OCI-LY1 (cell line): Measurements from ENCODE around the gene PDS5A.
"Not testable (repeated sequence)": the region's sequence is repeated elsewhere in the genome, so short reads cannot be mapped to it uniquely, and the experiment has no call there.

Experiments
- H2AFZ ChIP-seq: fragments of 200-600 bp; sonication (generic), shearing (Covaris generic); 2 replicates; pipeline ENCODE4 v1.6.0; 2014; ENCODE audit warnings: antibody characterized with exemption, mild to moderate bottlenecking, low read length
- H3F3A ChIP-seq: fragments of 200-600 bp; sonication (generic), shearing (Covaris generic); 2 replicates; pipeline ENCODE4 v1.6.0; 2014; ENCODE audit warnings: mild to moderate bottlenecking, antibody characterized with exemption, low read length, moderate library complexity; ENCODE audit not compliant: insufficient read depth
- H3K27ac ChIP-seq: fragments of 200-600 bp; sonication (generic); 2 replicates; pipeline ENCODE4 v1.5.1; 2014; ENCODE audit warnings: low read length, mixed run types, mild to moderate bottlenecking, low read depth; ENCODE audit not compliant: poor library complexity, severe bottlenecking
- H3K27me3 ChIP-seq: fragments of 200-600 bp; sonication (generic); 2 replicates; pipeline ENCODE4 v1.6.0; 2014; ENCODE audit warnings: antibody characterized with exemption, mild to moderate bottlenecking, low read length, moderate library complexity; ENCODE audit not compliant: insufficient read depth
- H3K36me3 ChIP-seq: fragments of 200-600 bp; sonication (generic); 2 replicates; pipeline ENCODE4 v1.6.1; 2014; ENCODE audit warnings: mild to moderate bottlenecking, antibody characterized with exemption, low read length, moderate library complexity, mixed read lengths; ENCODE audit not compliant: insufficient read depth
- H3K4me1 ChIP-seq: fragments of 200-600 bp; sonication (generic); 2 replicates; pipeline ENCODE4 v1.5.1; 2014; ENCODE audit warnings: mild to moderate bottlenecking, low read length, moderate library complexity; ENCODE audit not compliant: insufficient read depth, severe bottlenecking
- H3K4me2 ChIP-seq: fragments of 200-600 bp; sonication (generic), shearing (Covaris generic); 2 replicates; pipeline ENCODE4 v1.6.1; 2014; ENCODE audit warnings: low read length
- H3K4me3 ChIP-seq: fragments of 200-600 bp; sonication (generic); 2 replicates; pipeline ENCODE4 v1.5.1; 2014; ENCODE audit warnings: low read length, low read depth, mild to moderate bottlenecking, mixed read lengths; ENCODE audit not compliant: poor library complexity, severe bottlenecking
- H3K79me2 ChIP-seq: fragments of 200-600 bp; shearing (Covaris generic); 2 replicates; pipeline ENCODE4 v1.6.1; 2016; ENCODE audit warnings: mixed run types, low read length, mixed read lengths; ENCODE audit not compliant: insufficient read depth
- H3K9ac ChIP-seq: fragments of 200-600 bp; sonication (generic), shearing (Covaris generic); 2 replicates; pipeline ENCODE4 v1.6.1; 2014; ENCODE audit warnings: mild to moderate bottlenecking, low read length, mixed read lengths
- H3K9me2 ChIP-seq: fragments of 200-600 bp; sonication (generic), shearing (Covaris generic); 2 replicates; pipeline ENCODE4 v1.6.1; 2014; ENCODE audit warnings: low read depth, mild to moderate bottlenecking, low read length, mixed read lengths
- H3K9me3 ChIP-seq: fragments of 200-600 bp; shearing (Covaris generic); 2 replicates; pipeline ENCODE4 v1.6.1; 2014; ENCODE audit warnings: low read length, mixed read lengths
- H4K20me1 ChIP-seq: fragments of 200-600 bp; sonication (generic), shearing (Covaris generic); 2 replicates; pipeline ENCODE4 v1.6.0; 2016; ENCODE audit warnings: mild to moderate bottlenecking, low read length; ENCODE audit not compliant: insufficient read depth
- EZH2 ChIP-seq: fragments of 200-600 bp; sonication (generic), shearing (Covaris generic); IDR thresholded peaks from 2 replicates; pipeline ENCODE4 v1.8.0; 2017; ENCODE audit warnings: borderline replicate concordance, mixed run types, mild to moderate bottlenecking, antibody characterized with exemption, low read length, moderate library complexity, mixed read lengths
- TF ChIP-seq, protein P1 (sequence below): fragments of 200-600 bp; sonication (generic), shearing (Covaris generic); IDR thresholded peaks from 2 replicates; pipeline ENCODE4 v1.5.1; 2017; ENCODE audit warnings: mild to moderate bottlenecking, antibody characterized with exemption, low read length, moderate library complexity, mixed read lengths

The PDS5A gene

DNA sequence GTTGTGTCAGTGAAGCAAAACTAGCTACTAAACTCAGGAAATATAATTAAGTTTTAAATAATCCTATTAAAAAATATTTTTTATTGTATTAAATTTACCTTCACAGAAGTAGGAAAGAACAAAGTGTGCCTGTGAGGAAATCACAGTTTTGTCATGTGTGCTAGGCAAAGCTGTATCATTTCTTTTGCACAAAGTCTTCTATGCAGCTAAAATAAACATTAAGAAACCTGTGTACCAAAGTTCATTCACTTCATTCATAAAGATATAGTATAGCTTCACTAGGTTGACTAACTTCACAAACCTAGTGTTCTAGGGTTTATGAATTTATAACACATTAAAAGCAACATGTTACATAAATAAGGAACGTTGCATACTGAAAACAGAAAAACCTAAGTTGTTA lies 131.0 kb downstream of the PDS5A start:
- Histone ChIP-seq H2AFZ (no peak overlapping the region), H3K4me3 (no peak overlapping the region), H3K4me1 (no peaks in the 10 kb centered on the region), H3K79me2 (no peaks in the 10 kb centered on the region), H3K27me3 (no peaks in the 10 kb centered on the region), H3K9me2 (no peaks in the 10 kb centered on the region), H4K20me1 (no peaks in the 10 kb centered on the region), H3K4me2 (no peak overlapping the region), H3K9me3 (no peaks in the 10 kb centered on the region), H3K36me3 (peaks cover 77% of the 10 kb centered on the region), H3F3A (no peaks in the 10 kb centered on the region), H3K27ac (no peak overlapping the region), H3K9ac (no peak overlapping the region)
- TF ChIP-seq, protein P1, sequence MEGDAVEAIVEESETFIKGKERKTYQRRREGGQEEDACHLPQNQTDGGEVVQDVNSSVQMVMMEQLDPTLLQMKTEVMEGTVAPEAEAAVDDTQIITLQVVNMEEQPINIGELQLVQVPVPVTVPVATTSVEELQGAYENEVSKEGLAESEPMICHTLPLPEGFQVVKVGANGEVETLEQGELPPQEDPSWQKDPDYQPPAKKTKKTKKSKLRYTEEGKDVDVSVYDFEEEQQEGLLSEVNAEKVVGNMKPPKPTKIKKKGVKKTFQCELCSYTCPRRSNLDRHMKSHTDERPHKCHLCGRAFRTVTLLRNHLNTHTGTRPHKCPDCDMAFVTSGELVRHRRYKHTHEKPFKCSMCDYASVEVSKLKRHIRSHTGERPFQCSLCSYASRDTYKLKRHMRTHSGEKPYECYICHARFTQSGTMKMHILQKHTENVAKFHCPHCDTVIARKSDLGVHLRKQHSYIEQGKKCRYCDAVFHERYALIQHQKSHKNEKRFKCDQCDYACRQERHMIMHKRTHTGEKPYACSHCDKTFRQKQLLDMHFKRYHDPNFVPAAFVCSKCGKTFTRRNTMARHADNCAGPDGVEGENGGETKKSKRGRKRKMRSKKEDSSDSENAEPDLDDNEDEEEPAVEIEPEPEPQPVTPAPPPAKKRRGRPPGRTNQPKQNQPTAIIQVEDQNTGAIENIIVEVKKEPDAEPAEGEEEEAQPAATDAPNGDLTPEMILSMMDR, result no peak
- no peak for TF ChIP-seq EZH2

DNA sequence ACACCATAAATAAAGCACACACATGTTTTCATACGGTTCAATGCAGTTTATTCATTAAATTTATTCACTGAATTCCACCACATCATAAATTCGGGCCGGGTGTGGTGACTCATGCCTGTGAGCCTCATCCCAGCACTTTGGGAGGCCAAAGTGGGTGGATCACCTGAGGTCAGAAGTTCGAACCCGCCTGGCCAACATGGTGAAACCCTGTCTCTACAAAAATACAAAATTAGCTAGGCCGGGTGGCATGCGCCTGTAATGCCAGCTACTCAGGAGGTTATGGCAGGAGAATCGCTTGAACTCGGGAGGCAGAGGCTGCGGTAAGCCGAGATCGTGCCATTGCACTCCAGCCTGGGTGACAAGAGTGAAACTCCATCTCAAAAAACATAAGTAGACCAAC lies 131.6 kb downstream of the PDS5A start:
- no peak overlapping the region for H2AFZ ChIP-seq
- H3K79me2 ChIP-seq, result no peaks in the 10 kb centered on the region
- no peak overlapping the region for H3K9ac ChIP-seq
- H4K20me1 ChIP-seq, result no peaks in the 10 kb centered on the region
- H3K9me3 ChIP-seq, result no peaks in the 10 kb centered on the region
- H3K27me3 ChIP-seq, result no peaks in the 10 kb centered on the region
- no peaks in the 10 kb centered on the region for H3F3A ChIP-seq
- H3K36me3 ChIP-seq, result peaks cover 77% of the 10 kb centered on the region
- H3K4me2 ChIP-seq, result no peak overlapping the region
- no peak for TF ChIP-seq EZH2
- TF ChIP-seq, protein P1, result no peak
- no peak overlapping the region for H3K27ac ChIP-seq
- H3K9me2 ChIP-seq, result no peaks in the 10 kb centered on the region
- H3K4me3 ChIP-seq, result no peak overlapping the region
- no peaks in the 10 kb centered on the region for H3K4me1 ChIP-seq

DNA sequence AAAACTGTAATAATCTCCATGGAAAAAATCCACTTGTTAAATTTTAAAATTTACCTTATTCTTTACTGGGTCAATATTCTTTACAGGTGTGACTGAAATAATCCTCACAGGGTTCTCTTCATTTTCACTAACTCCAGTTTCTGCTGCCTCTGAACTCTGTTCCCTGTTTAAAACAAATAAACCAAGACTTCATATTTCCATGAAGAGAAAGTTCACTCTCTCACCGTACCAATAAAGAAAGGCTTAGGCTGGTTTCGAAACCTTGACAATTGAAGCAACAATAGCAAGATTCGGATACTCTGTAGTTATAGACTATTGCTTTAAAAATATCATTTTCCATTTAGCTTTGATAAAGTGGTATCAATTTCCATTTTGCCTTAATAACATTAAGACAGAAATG lies 135.8 kb downstream of the PDS5A start:
- Histone ChIP-seq H3K27ac (no peak overlapping the region), H3K4me1 (no peaks in the 10 kb centered on the region), H3K9me2 (no peaks in the 10 kb centered on the region), H3F3A (no peaks in the 10 kb centered on the region), H3K9ac (no peak overlapping the region), H3K4me3 (no peak overlapping the region), H3K4me2 (no peak overlapping the region), H3K36me3 (peaks cover 85% of the 10 kb centered on the region), H3K79me2 (no peaks in the 10 kb centered on the region), H3K9me3 (no peaks in the 10 kb centered on the region), H4K20me1 (no peaks in the 10 kb centered on the region), H2AFZ (no peak overlapping the region), H3K27me3 (no peaks in the 10 kb centered on the region)
- TF ChIP-seq EZH2, result no peak
- TF ChIP-seq, protein P1, result no peak

DNA sequence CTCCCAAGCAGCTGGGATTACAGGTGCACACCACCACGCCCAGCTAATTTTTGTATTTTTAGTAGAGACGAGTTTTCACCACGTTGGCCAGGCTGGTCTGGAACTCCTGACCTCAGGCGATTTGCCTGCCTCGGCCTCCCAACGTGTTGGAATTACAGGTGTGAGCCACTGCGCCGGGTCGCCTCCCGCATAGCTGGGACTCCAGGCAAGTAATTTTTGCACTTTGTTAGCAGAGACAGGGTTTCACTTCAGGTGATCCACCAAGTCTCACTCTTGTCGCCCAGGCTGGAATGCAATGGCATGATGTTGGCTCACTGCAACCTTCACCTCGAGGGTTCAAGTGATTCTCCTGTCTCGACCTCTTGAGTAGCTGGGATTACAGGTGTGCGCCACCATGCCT lies 137.2 kb downstream of the PDS5A start:
- H3K36me3 ChIP-seq, result peaks cover 87% of the 10 kb centered on the region
- not testable (repeated sequence) for H3F3A ChIP-seq, H2AFZ ChIP-seq, H3K9me3 ChIP-seq, H3K79me2 ChIP-seq, H3K9ac ChIP-seq, H3K27ac ChIP-seq, H3K9me2 ChIP-seq, H3K4me2 ChIP-seq, H3K4me3 ChIP-seq, H3K4me1 ChIP-seq, H4K20me1 ChIP-seq, H3K27me3 ChIP-seq
